ENCODE results near the gene CDH3. TPM values are rescaled to one million over a fixed set of nuclear protein-coding genes. Genes with fewer than 3 reads are reported as not detected.

Gene CDH3
- total and polyA plus RNA-seq, 2 of the 13 experiments (the other 11 are each of a cell fraction or from before 2014, with no cell fraction given), result 0.11 TPM; not detected in 1

GRCh38 chr16:68744744-68745280, 99.7 kb downstream of the CDH3 start (continued):
- TF ChIP-seq, protein P1, sequence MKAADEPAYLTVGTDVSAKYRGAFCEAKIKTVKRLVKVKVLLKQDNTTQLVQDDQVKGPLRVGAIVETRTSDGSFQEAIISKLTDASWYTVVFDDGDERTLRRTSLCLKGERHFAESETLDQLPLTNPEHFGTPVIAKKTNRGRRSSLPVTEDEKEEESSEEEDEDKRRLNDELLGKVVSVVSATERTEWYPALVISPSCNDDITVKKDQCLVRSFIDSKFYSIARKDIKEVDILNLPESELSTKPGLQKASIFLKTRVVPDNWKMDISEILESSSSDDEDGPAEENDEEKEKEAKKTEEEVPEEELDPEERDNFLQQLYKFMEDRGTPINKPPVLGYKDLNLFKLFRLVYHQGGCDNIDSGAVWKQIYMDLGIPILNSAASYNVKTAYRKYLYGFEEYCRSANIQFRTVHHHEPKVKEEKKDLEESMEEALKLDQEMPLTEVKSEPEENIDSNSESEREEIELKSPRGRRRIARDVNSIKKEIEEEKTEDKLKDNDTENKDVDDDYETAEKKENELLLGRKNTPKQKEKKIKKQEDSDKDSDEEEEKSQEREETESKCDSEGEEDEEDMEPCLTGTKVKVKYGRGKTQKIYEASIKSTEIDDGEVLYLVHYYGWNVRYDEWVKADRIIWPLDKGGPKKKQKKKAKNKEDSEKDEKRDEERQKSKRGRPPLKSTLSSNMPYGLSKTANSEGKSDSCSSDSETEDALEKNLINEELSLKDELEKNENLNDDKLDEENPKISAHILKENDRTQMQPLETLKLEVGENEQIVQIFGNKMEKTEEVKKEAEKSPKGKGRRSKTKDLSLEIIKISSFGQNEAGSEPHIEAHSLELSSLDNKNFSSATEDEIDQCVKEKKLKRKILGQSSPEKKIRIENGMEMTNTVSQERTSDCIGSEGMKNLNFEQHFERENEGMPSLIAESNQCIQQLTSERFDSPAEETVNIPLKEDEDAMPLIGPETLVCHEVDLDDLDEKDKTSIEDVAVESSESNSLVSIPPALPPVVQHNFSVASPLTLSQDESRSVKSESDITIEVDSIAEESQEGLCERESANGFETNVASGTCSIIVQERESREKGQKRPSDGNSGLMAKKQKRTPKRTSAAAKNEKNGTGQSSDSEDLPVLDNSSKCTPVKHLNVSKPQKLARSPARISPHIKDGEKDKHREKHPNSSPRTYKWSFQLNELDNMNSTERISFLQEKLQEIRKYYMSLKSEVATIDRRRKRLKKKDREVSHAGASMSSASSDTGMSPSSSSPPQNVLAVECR (CRISPR knock-in tag; IDR thresholded peaks at IDR 0.05; ENCODE audit: borderline replicate concordance), result peak; percentile 67; the same call in 1 of the 2 replicates
- TF ChIP-seq, protein P2, sequence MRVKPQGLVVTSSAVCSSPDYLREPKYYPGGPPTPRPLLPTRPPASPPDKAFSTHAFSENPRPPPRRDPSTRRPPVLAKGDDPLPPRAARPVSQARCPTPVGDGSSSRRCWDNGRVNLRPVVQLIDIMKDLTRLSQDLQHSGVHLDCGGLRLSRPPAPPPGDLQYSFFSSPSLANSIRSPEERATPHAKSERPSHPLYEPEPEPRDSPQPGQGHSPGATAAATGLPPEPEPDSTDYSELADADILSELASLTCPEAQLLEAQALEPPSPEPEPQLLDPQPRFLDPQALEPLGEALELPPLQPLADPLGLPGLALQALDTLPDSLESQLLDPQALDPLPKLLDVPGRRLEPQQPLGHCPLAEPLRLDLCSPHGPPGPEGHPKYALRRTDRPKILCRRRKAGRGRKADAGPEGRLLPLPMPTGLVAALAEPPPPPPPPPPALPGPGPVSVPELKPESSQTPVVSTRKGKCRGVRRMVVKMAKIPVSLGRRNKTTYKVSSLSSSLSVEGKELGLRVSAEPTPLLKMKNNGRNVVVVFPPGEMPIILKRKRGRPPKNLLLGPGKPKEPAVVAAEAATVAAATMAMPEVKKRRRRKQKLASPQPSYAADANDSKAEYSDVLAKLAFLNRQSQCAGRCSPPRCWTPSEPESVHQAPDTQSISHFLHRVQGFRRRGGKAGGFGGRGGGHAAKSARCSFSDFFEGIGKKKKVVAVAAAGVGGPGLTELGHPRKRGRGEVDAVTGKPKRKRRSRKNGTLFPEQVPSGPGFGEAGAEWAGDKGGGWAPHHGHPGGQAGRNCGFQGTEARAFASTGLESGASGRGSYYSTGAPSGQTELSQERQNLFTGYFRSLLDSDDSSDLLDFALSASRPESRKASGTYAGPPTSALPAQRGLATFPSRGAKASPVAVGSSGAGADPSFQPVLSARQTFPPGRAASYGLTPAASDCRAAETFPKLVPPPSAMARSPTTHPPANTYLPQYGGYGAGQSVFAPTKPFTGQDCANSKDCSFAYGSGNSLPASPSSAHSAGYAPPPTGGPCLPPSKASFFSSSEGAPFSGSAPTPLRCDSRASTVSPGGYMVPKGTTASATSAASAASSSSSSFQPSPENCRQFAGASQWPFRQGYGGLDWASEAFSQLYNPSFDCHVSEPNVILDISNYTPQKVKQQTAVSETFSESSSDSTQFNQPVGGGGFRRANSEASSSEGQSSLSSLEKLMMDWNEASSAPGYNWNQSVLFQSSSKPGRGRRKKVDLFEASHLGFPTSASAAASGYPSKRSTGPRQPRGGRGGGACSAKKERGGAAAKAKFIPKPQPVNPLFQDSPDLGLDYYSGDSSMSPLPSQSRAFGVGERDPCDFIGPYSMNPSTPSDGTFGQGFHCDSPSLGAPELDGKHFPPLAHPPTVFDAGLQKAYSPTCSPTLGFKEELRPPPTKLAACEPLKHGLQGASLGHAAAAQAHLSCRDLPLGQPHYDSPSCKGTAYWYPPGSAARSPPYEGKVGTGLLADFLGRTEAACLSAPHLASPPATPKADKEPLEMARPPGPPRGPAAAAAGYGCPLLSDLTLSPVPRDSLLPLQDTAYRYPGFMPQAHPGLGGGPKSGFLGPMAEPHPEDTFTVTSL (CRISPR knock-in tag; IDR thresholded peaks at IDR 0.05; ENCODE audit: borderline replicate concordance), result peak; percentile 99
- TF ChIP-seq ZNF646 (CRISPR knock-in tag; IDR thresholded peaks at IDR 0.05) (peak; percentile 62; the same call in 1 of the 2 replicates), ASH2L (IDR thresholded peaks at IDR 0.05; ENCODE audit: insufficient read length, low read depth, low read length) (peak; percentile 44), THAP11 (CRISPR knock-in tag; IDR thresholded peaks at IDR 0.05) (peak; percentile 79), ZMYM3 (CRISPR knock-in tag; IDR thresholded peaks at IDR 0.05) (peak; percentile 97), SNAPC2 (CRISPR knock-in tag; IDR thresholded peaks at IDR 0.05) (peak; percentile 75; the same call in 1 of the 2 replicates), TEAD3 (CRISPR knock-in tag; optimal IDR thresholded peaks at IDR 0.05; ENCODE audit: borderline replicate concordance) (peak; percentile 89), NRL (CRISPR knock-in tag; IDR thresholded peaks at IDR 0.05; ENCODE audit: borderline replicate concordance) (peak; percentile 56; the same call in 1 of the 2 replicates)
